Heart right ventricle (tissue), 16 donors: Measurements from ENCODE around the gene MERTK. TPM values are rescaled to one million over a fixed set of nuclear protein-coding genes. Genes with fewer than 3 reads are reported as not detected.

Experiments used
- ATAC-seq, 8 donors: fragments of 200-7000 bp; cut with Tn5 transposase; one replicate each; pipeline ENCODE4 v1.9.1; 2020; ENCODE audit warnings: mild to moderate bottlenecking in 8 of 8, moderate library complexity in 8 of 8, moderate number of reproducible peaks in 1 of 8
- DNase-seq, 2 donors: peaks; one replicate each; pipeline ENCODE4 v3.0.0-alpha.2; 2020
- H3K27ac ChIP-seq, 10 donors: fragments of 200-600 bp; sonication (generic) in 2 of 10; one replicate each; pipeline versions ENCODE4 v1.5.0 to v1.8.0; 2020 to 2022; ENCODE audit warnings: mild to moderate bottlenecking in 3 of 10
- H3K27me3 ChIP-seq, 7 donors: fragments of 200-600 bp; one replicate each; pipeline ENCODE4 v1.8.0; 2021 to 2022; ENCODE audit warnings: mild to moderate bottlenecking in 2 of 7
- H3K36me3 ChIP-seq, 9 donors: fragments of 200-600 bp; sonication (generic) in 1 of 9; one replicate each; pipeline versions ENCODE4 v1.5.0 to v1.8.0; 2020 to 2022; ENCODE audit warnings: mild to moderate bottlenecking in 2 of 9
- H3K4me1 ChIP-seq, 9 donors: fragments of 200-600 bp; sonication (generic) in 1 of 9; one replicate each; pipeline versions ENCODE4 v1.5.0 to v1.8.0; 2020 to 2022; ENCODE audit warnings: mild to moderate bottlenecking in 4 of 9
- H3K4me3 ChIP-seq, 10 donors: fragments of 200-600 bp; sonication (generic) in 2 of 10; one replicate each; pipeline versions ENCODE4 v1.5.0 to v1.8.0; 2020 to 2022; ENCODE audit warnings: mild to moderate bottlenecking in 7 of 10, moderate library complexity in 2 of 10
- H3K9me3 ChIP-seq, 11 donors: fragments of 200-600 bp in 10 of 11; sonication (generic) in 2 of 11; one replicate each; pipeline versions ENCODE4 v1.5.0 to v1.8.0; 2013 to 2022; ENCODE audit warnings: mild to moderate bottlenecking in 2 of 11, control low read depth in 1 of 11, moderate library complexity in 1 of 11
- WGBS, 2 donors: extraction: QIAGEN DNeasy Blood & Tissue Kit; methylation state at CpG; one replicate each; pipeline ENCODE4 v1.1.7; 2013; ENCODE audit warnings: inconsistent platforms in 1 of 2; 5-methylcytosine and 5-hydroxymethylcytosine counted together
- intact Hi-C, 10 donors: fragments of 100-400 bp; cut with DNase I; formaldehyde crosslinking; loops; one replicate each; pipeline versions ENCODE4 v1.11.1 to v1.14.2; 2022
- polyA plus RNA-seq, 2 donors: library from polyadenylated mRNA; stranded (reverse); fragments of 200-250 nt; gene quantifications; one replicate each; pipeline ENCODE4 v1.2.3, GENCODE V29; 2013
- total RNA-seq, 10 donors: library from RNA; stranded (reverse); fragmentation: NEBNext Ultra II Directional in 3 of 10; extraction: Animal tissue kit (Norgen Biotek cat#: 25700) in 3 of 10; gene quantifications; one replicate each; pipeline versions ENCODE4 v1.2.1 to v1.2.4, GENCODE V29; 2021 to 2023
- TF ChIP-seq, protein P1 (sequence below), 9 donors: fragments of 200-600 bp; sonication (generic) in 2 of 9; IDR thresholded peaks; one replicate each; pipeline versions ENCODE4 v1.5.0 to v1.8.0; 2021 to 2022; ENCODE audit warnings: antibody characterized with exemption in 9 of 9, mild to moderate bottlenecking in 5 of 9, moderate library complexity in 1 of 9
- donor health status: Arrhythmogenic right ventricular cardiomyopathy.
- donor health status: ischemic (EF 13 %, LVEDD 7.1; RV severe dilation, severe dysfunction).
- donor health status: healthy with polysubstance abuse.
- donor health status: DM: no; HTN: yes; CAD: no.
- donor health status: DM: no; HTN: no; CAD: no.
- donor health status: ischemic (EF 25% LVEDD 6.9; RV normal size, moderate dysfunction).
- donor health status: ischemic (EF 25% LVEDD 5.7; RV mildly dilated, moderate dysfunction).
- donor health status: healthy.
- donor health status: DM: yes; HTN: yes; CAD: no.
- donor health status: Ischemic cardiomyopathy.
- donor health status: ischemic (EF 35%, LVEDD 5.7; RV mildly dilated, moderate dysfunction).
- donor health status: nonischemic (EF 11% LVEDD 7.7; RV severe dilation, severe dysfunction).
- donor health status: DM: yes; HTN: yes; CAD: no.
- donor health status: PGD.
- donor health status: ischemic (EF 29% LVEDD 5.4; RV normal size, mild dysfunction).
- donor health status: nonischemic (EF 23%, LVEDD 6.1; RV moderate dilation, normal function).

Gene MERTK
- total and polyA plus RNA-seq, 12 donors = 2.3 to 8.9 (median 3.9) TPM

- Histone ChIP-seq H3K27ac (peak overlapping the region in 1 of 10 donors; percentile 68), H3K4me3 (no peak overlapping the region), H3K9me3 (no peaks in the 10 kb centered on the region), H3K4me1 (peaks cover 0 to 64% (median 5%) of the 10 kb centered on the region in 9 donors), H3K36me3 (peaks cover 0 to 74% (median 17%) of the 10 kb centered on the region in 9 donors), H3K27me3 (no peaks in the 10 kb centered on the region)
- TF ChIP-seq, protein P1, sequence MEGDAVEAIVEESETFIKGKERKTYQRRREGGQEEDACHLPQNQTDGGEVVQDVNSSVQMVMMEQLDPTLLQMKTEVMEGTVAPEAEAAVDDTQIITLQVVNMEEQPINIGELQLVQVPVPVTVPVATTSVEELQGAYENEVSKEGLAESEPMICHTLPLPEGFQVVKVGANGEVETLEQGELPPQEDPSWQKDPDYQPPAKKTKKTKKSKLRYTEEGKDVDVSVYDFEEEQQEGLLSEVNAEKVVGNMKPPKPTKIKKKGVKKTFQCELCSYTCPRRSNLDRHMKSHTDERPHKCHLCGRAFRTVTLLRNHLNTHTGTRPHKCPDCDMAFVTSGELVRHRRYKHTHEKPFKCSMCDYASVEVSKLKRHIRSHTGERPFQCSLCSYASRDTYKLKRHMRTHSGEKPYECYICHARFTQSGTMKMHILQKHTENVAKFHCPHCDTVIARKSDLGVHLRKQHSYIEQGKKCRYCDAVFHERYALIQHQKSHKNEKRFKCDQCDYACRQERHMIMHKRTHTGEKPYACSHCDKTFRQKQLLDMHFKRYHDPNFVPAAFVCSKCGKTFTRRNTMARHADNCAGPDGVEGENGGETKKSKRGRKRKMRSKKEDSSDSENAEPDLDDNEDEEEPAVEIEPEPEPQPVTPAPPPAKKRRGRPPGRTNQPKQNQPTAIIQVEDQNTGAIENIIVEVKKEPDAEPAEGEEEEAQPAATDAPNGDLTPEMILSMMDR (IDR thresholded peaks at IDR 0.05) = no peak
- 85 to 90% methylated on average over 4 of the region's 4 CpGs for WGBS, 2 donors
- ATAC-seq (peak in 4 of 8 donors; percentile 22 to 39 (median 34)), DNase-seq (no peak)
- intact Hi-C loops = no loop called here
Observed at GRCh38 chr2:112006076-112006410, 107.6 kb downstream of the MERTK start.

DNA sequence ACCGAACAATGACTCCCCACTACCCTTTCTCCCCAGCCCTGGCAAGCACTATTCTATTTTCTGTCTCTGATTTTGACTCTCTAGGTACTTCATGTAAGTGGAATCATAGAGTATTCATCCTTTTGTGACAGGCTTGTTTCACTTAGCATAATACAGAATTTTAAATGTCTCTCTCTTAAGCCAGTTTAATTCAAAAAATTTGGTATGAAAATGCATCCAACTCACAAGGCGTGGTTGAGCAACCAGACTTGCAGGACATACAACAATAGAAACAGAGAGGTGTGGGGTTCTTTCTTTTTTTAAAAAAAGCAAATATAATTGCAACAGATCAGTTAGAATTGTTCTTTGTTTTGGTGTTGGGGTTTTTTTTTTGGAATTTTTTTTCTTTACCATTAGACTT lies 109.1 kb downstream of the MERTK start:
- Histone ChIP-seq H3K4me3 (no peak overlapping the region), H3K27ac (no peak overlapping the region), H3K4me1 (peaks cover 0 to 52% (median 0%) of the 10 kb centered on the region in 9 donors), H3K36me3 (peaks cover 0 to 87% (median 19%) of the 10 kb centered on the region in 9 donors), H3K27me3 (no peaks in the 10 kb centered on the region), H3K9me3 (no peaks in the 10 kb centered on the region)
- TF ChIP-seq, protein P1 (IDR thresholded peaks at IDR 0.05) = no peak
- intact Hi-C loops = no loop called here
- ATAC-seq (no peak), DNase-seq (no peak)
- WGBS, 2 donors = 88 to 100% methylated on average over 2 of the region's 2 CpGs

GRCh38 chr2:112008910-112009485 lies 110.6 kb downstream of the MERTK start:
- H3K36me3 ChIP-seq = peaks cover 0 to 85% (median 23%) of the 10 kb centered on the region in 9 donors
- DNase-seq (no peak), ATAC-seq (no peak)
- H3K4me3 ChIP-seq = no peak overlapping the region
- H3K27ac ChIP-seq = no peak overlapping the region
- WGBS, 2 donors = 86 to 92% methylated on average over 2 of the region's 2 CpGs
- TF ChIP-seq, protein P1 (IDR thresholded peaks at IDR 0.05) = no peak
- intact Hi-C loops = no loop called here
- H3K9me3 ChIP-seq = no peaks in the 10 kb centered on the region
- H3K4me1 ChIP-seq = peaks cover 0 to 37% (median 0%) of the 10 kb centered on the region in 9 donors
- H3K27me3 ChIP-seq = no peaks in the 10 kb centered on the region

- H3K27ac ChIP-seq = no peak overlapping the region
- intact Hi-C loops = no loop called here
- no peaks in the 10 kb centered on the region for H3K27me3 ChIP-seq
- no peaks in the 10 kb centered on the region for H3K9me3 ChIP-seq
- DNase-seq (no peak), ATAC-seq (peak in 1 of 8 donors; percentile 51)
- peaks cover 0 to 20% (median 0%) of the 10 kb centered on the region in 9 donors for H3K4me1 ChIP-seq
- 76 to 83% methylated on average over 10 of the region's 10 CpGs for WGBS, 2 donors
- TF ChIP-seq, protein P1 (IDR thresholded peaks at IDR 0.05) = no peak
- H3K4me3 ChIP-seq = no peak overlapping the region
- peaks cover 0 to 89% (median 17%) of the 10 kb centered on the region in 9 donors for H3K36me3 ChIP-seq
Observed at GRCh38 chr2:112010751-112011150, 112.3 kb downstream of the MERTK start.
